IMR-90 (cell line): ENCODE results near the gene TCERG1L.

Experiments
- CTCF ChIP-seq: conservative IDR thresholded peaks from 2 replicates; pipeline ENCODE4 v1.5.1; 2012; ENCODE audit warnings: mild to moderate bottlenecking, low read depth, low read length, improper control_type of control experiment
- MAFK ChIP-seq: IDR thresholded peaks from 2 replicates; pipeline ENCODE4 v1.6.1; 2012; ENCODE audit warnings: low read depth, low read length, improper control_type of control experiment
- POLR2A ChIP-seq: IDR thresholded peaks from 2 replicates; pipeline ENCODE4 v1.6.1; 2012; ENCODE audit warnings: mild to moderate bottlenecking, low read depth, low read length
- RAD21 ChIP-seq: IDR thresholded peaks from 2 replicates; pipeline ENCODE4 v1.6.1; 2012; ENCODE audit warnings: low read length, improper control_type of control experiment

GRCh38 chr10:131073469-131074035, 238.0 kb downstream of the TCERG1L start:
- TF ChIP-seq MAFK, result no peak
- TF ChIP-seq CTCF, result no peak
- no peak for TF ChIP-seq POLR2A
- no peak for TF ChIP-seq RAD21
